Gastrocnemius medialis (tissue), 4 donors: ENCODE results near the gene RCAN1.

Source experiments
- CTCF ChIP-seq, 5 experiments: fragments of 450-650 bp in 3 of 5; fragments of 200-600 bp in 2 of 5; sonication (generic) in 2 of 5; IDR thresholded peaks in 4 of 5; conservative IDR thresholded peaks in 1 of 5; 1 replicate in 4 of 5; 2 replicates in 1 of 5; pipeline ENCODE4 v1.5.1; 2016 to 2019; ENCODE audit warnings: antibody characterized with exemption in 5 of 5, mild to moderate bottlenecking in 3 of 5, moderate library complexity in 3 of 5
- POLR2A ChIP-seq, 2 donors: fragments of 450-650 bp; IDR thresholded peaks; one replicate each; pipeline ENCODE4 v1.6.1; 2017; ENCODE audit warnings: antibody characterized with exemption in 2 of 2, mild to moderate bottlenecking in 2 of 2, moderate library complexity in 2 of 2

GRCh38 chr21:34520281-34520680 lies 94.6 kb downstream of the RCAN1 start:
- TF ChIP-seq CTCF (IDR thresholded peaks at IDR 0.05 in 4 of 5, conservative IDR thresholded peaks at IDR 0.05 in 1 of 5) (no peak), POLR2A (IDR thresholded peaks at IDR 0.05) (no peak)
